ENCODE data around the gene CCBE1.

The CCBE1 gene

DNA sequence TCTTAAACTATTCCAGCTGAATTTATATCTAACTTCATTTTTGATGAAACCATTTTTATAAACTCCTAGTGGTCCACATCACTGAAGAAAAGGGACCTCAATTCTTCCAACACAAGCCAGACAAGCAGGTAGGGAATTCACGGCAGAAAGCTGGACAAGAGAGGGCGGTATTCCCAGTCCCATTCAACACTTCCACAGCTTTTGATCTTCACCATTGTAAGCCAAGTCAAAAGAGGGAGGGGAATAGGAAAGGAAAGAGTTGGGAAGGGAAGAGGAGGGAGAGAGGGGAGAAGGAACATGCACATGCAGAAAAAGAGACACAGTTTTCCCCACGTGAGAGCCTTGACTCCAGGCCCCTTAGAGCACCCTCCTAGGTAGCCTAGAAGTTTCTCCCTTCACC, 77.4 kb downstream of the CCBE1 start:
- TF ChIP-seq CTCF (IDR thresholded peaks at IDR 0.05; ENCODE audit: insufficient read depth, low read length, missing control alignments) = no peak
- no peak for DNase-seq (ENCODE audit: low read depth, low spot score)
- POLR2A ChIA-PET = no interaction called here
- CTCF ChIA-PET = interaction anchor here (1.1 to 1.9 kb wide), 4 partner anchors 9 to 203 kb away, joined by 3 to 9 read pairs (median 6); no protein-coding TSS in a partner anchor
- H3K4me3 ChIP-seq (ENCODE audit: low read depth, low read length) = no peak overlapping the region

GRCh38 chr18:59617468-59617932, 79.7 kb downstream of the CCBE1 start:
- H3K4me3 ChIP-seq (ENCODE audit: low read depth, low read length) = no peak overlapping the region
- no peak for TF ChIP-seq CTCF (IDR thresholded peaks at IDR 0.05; ENCODE audit: insufficient read depth, low read length, missing control alignments)
- CTCF ChIA-PET = interaction anchor here (0.8 to 2.6 kb wide), 4 partner anchors 14 to 205 kb away, joined by 3 to 15 read pairs (median 5); no protein-coding TSS in a partner anchor
- DNase-seq (ENCODE audit: low read depth, low spot score) = no peak
- POLR2A ChIA-PET = no interaction called here

GRCh38 chr18:59616501-59616900, 80.7 kb downstream of the CCBE1 start:
- ChIA-PET CTCF (interaction anchor here (1.5 to 2.6 kb wide), 3 partner anchors 81 to 206 kb away, joined by 7 to 15 read pairs (median 9); partner anchors contain the start of gene CCBE1), POLR2A (interaction anchor here (0.7 kb wide), 1 partner anchor 284 kb away, joined by 3 read pairs; the partner anchor contains the start of gene PMAIP1)
- no peak for TF ChIP-seq CTCF (IDR thresholded peaks at IDR 0.05; ENCODE audit: insufficient read depth, low read length, missing control alignments)
- DNase-seq (ENCODE audit: low read depth, low spot score) = no peak
- H3K4me3 ChIP-seq (ENCODE audit: low read depth, low read length) = no peak overlapping the region

- POLR2A ChIA-PET = interaction anchor here (0.6 kb wide), 1 partner anchor 25 kb away, joined by 3 read pairs; no protein-coding TSS in a partner anchor
- CTCF ChIA-PET = interaction anchor here (1.5 to 2.2 kb wide), 2 partner anchors 17 to 155 kb away, joined by 4 to 9 read pairs; no protein-coding TSS in a partner anchor
- no peak for TF ChIP-seq CTCF (IDR thresholded peaks at IDR 0.05; ENCODE audit: insufficient read depth, low read length, missing control alignments)
- no peak for DNase-seq (ENCODE audit: low read depth, low spot score)
- no peak overlapping the region for H3K4me3 ChIP-seq (ENCODE audit: low read depth, low read length)
These were observed 83.3 kb downstream of the CCBE1 start for GRCh38 chr18:59613903-59614302.

DNA sequence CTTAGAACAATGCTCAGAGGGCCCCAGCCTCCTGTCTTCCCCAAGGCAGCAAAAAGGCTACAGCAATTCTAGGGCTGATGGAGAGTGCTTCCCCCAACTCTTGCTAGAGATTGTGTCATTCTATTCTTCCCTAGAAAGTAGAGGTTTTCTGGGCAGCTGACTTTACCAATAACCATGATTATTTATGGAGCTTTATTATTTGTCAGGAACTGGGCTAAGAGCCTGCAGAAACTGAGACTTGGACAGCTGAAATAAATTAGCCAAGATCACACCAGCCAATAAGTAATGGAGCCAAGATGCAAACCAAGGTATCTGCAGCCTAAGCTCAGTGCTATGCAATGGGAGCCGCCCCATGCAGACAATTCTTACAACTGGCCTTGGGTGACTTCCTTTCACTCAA, 84.8 kb downstream of the CCBE1 start:
- POLR2A ChIA-PET = interaction anchor here (0.6 kb wide), 2 partner anchors 106 to 155 kb away, joined by 3 read pairs; no protein-coding TSS in a partner anchor
- DNase-seq (ENCODE audit: low read depth, low spot score) = no peak
- TF ChIP-seq CTCF (IDR thresholded peaks at IDR 0.05; ENCODE audit: insufficient read depth, low read length, missing control alignments) = no peak
- CTCF ChIA-PET = interaction anchor here (0.7 to 1.6 kb wide), 3 partner anchors 77 to 211 kb away, joined by 3 to 5 read pairs (median 5); no protein-coding TSS in a partner anchor
- H3K4me3 ChIP-seq (ENCODE audit: low read depth, low read length) = no peak overlapping the region

- CTCF ChIA-PET = interaction anchor here (0.9 to 1.4 kb wide), 3 partner anchors 17 to 208 kb away, joined by 3 read pairs; no protein-coding TSS in a partner anchor
These were observed 86.6 kb downstream of the CCBE1 start for GRCh38 chr18:59610546-59611140.

More at GRCh38 chr18:59610546-59611140, 86.6 kb downstream of the CCBE1 start:
- H3K4me3 ChIP-seq (ENCODE audit: low read depth, low read length) = no peak overlapping the region
- POLR2A ChIA-PET = no interaction called here
- TF ChIP-seq CTCF (IDR thresholded peaks at IDR 0.05; ENCODE audit: insufficient read depth, low read length, missing control alignments) = no peak
- DNase-seq (ENCODE audit: low read depth, low spot score) = no peak

Measured in AG04449 (cell line).